Gastroesophageal sphincter (tissue), 4 donors: ENCODE measurements around the gene FAM135A. TPM values are rescaled to one million over a fixed set of nuclear protein-coding genes. Genes with fewer than 3 reads are reported as not detected.
A peak's percentile ranks its signal among the peaks of the same experiment; 100 is the strongest.

ENCODE experiments used
- ATAC-seq: fragments of 150-250 bp; one replicate; pipeline ENCODE4 v1.9.1; 2016; ENCODE audit warnings: mild to moderate bottlenecking, moderate library complexity
- H3K27ac ChIP-seq, 4 donors: fragments of 200-600 bp; sonication (generic) in 3 of 4; 1 replicate in 3 of 4; 2 replicates in 1 of 4; pipeline ENCODE4 v1.5.1; 2016 to 2019
- H3K27me3 ChIP-seq: fragments of 200-600 bp; sonication (generic); one replicate; pipeline ENCODE4 v1.5.1; 2019
- H3K36me3 ChIP-seq, 2 donors: fragments of 200-600 bp; sonication (generic); one replicate each; pipeline ENCODE4 v1.5.1; 2019; ENCODE audit warnings: control low read depth in 1 of 2
- H3K4me1 ChIP-seq, 3 donors: fragments of 200-600 bp; sonication (generic); 1 replicate in 2 of 3; 2 replicates in 1 of 3; pipeline ENCODE4 v1.5.1; 2016 to 2019; ENCODE audit warnings: control low read depth in 2 of 3
- H3K4me3 ChIP-seq, 2 donors: fragments of 200-600 bp; sonication (generic); one replicate each; pipeline ENCODE4 v1.5.1; 2019; ENCODE audit warnings: mild to moderate bottlenecking in 1 of 2, moderate library complexity in 1 of 2
- H3K9me3 ChIP-seq, 3 donors: fragments of 200-600 bp; sonication (generic); one replicate each; pipeline ENCODE4 v1.5.1; 2017 to 2019; ENCODE audit warnings: control low read depth in 2 of 3
- EP300 ChIP-seq: sonication (generic); formaldehyde crosslinking; IDR thresholded peaks from one replicate; pipeline ENCODE4 v1.6.1; 2017; ENCODE audit warnings: antibody characterized with exemption, mild to moderate bottlenecking
- POLR2A ChIP-seq, 2 donors: fragments of 450-650 bp; IDR thresholded peaks; one replicate each; pipeline ENCODE4 v1.6.1; 2017; ENCODE audit warnings: antibody characterized with exemption in 2 of 2, mild to moderate bottlenecking in 2 of 2, moderate library complexity in 1 of 2
- POLR2AphosphoS5 ChIP-seq: sonication (generic); formaldehyde crosslinking; IDR thresholded peaks from one replicate; pipeline ENCODE4 v1.6.1; 2017; ENCODE audit warnings: antibody characterized with exemption
- WGBS, 2 donors: methylation state at CpG; one replicate each; pipeline ENCODE4 v1.1.5; 2018; ENCODE audit warnings: low coverage in 1 of 2; 5-methylcytosine and 5-hydroxymethylcytosine counted together
- total RNA-seq, 4 donors: library from RNA; depleted of rRNA; stranded (reverse); fragments of >200 nt; gene quantifications; one replicate each; pipeline ENCODE4 v1.1.0, GENCODE V29; 2016
- TF ChIP-seq, protein P1 (sequence below), 4 experiments: fragments of 200-600 bp in 2 of 4; fragments of 450-650 bp in 2 of 4; sonication (generic) in 1 of 4; IDR thresholded peaks; one replicate each; pipeline ENCODE4 v1.5.1; 2017 to 2019; ENCODE audit warnings: antibody characterized with exemption in 4 of 4, mild to moderate bottlenecking in 2 of 4, moderate library complexity in 2 of 4

The FAM135A gene
- total RNA-seq, 4 donors from 2014 or later = 15.4 to 37.0 (median 29.9) TPM

DNA sequence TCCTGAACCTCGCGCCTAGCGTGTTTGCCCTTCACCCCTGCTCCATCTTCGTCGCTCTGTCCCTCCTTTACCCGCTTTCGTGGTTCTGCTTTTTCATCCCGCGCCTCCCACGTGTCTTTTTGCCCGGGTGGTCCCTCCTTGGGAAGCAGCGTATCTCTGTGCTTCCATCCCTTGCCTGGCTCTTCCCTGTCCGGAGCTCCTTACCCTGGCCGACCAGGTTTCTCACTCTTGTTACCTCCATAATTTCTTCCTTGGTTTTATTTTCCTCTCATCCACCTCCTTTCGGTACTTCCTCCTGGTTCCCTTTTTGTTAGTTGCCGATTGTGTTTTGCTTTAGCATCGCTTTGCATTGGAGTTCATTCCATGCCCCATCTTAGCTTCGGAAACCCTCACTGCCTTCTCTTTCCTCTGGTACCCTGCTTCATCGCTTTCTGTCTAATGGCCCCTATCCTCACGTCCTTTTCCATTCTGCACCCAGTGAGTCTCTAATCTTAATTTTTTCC, 735 bp downstream of the FAM135A start:
- ATAC-seq = no peak
- no peaks in the 10 kb centered on the region for H3K27me3 ChIP-seq
- H3K27ac ChIP-seq = peak overlapping the region; percentile 79 to 94 (median 92)
- peaks cover 0 to 33% (median 11%) of the 10 kb centered on the region in 3 donors for H3K4me1 ChIP-seq
- peaks cover 0 to 19% of the 10 kb centered on the region in 2 donors for H3K36me3 ChIP-seq
- 0 to 2% methylated on average over 11 to 20 of the region's 20 CpGs for WGBS, 2 donors
- no peaks in the 10 kb centered on the region for H3K9me3 ChIP-seq
- peak overlapping the region; percentile 87 to 90 for H3K4me3 ChIP-seq
- no peak for TF ChIP-seq EP300
- TF ChIP-seq POLR2AphosphoS5 = no peak
- TF ChIP-seq, protein P1, sequence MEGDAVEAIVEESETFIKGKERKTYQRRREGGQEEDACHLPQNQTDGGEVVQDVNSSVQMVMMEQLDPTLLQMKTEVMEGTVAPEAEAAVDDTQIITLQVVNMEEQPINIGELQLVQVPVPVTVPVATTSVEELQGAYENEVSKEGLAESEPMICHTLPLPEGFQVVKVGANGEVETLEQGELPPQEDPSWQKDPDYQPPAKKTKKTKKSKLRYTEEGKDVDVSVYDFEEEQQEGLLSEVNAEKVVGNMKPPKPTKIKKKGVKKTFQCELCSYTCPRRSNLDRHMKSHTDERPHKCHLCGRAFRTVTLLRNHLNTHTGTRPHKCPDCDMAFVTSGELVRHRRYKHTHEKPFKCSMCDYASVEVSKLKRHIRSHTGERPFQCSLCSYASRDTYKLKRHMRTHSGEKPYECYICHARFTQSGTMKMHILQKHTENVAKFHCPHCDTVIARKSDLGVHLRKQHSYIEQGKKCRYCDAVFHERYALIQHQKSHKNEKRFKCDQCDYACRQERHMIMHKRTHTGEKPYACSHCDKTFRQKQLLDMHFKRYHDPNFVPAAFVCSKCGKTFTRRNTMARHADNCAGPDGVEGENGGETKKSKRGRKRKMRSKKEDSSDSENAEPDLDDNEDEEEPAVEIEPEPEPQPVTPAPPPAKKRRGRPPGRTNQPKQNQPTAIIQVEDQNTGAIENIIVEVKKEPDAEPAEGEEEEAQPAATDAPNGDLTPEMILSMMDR (IDR thresholded peaks at IDR 0.05) = no peak
- TF ChIP-seq POLR2A (IDR thresholded peaks at IDR 0.05) = no peak

DNA sequence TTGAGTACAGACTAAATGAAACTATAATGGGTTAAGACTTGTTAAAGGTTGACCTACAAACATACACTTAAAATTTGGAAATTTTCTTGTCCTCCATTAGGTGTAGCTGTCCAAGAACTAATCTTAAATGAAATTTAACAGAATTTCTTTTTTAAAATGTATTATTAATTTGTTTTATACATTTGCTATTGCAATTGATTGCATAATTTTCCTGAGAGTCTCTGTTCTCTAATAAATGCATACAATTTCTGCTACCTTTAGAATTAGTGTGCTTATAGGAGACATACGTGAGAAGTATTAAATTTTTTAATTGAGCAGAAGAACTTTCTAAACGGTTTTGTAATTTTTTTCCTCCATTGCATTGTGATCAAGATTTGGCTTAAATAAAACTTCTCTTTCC, 1.5 kb downstream of the FAM135A start:
- TF ChIP-seq EP300 (no peak), POLR2AphosphoS5 (no peak), POLR2A (IDR thresholded peaks at IDR 0.05) (no peak)
- TF ChIP-seq, protein P1 (IDR thresholded peaks at IDR 0.05) = no peak
- H3K4me3 ChIP-seq = peak overlapping the region in 1 of 2 donors; percentile 90
- no peak overlapping the region for H3K27ac ChIP-seq
- H3K27me3 ChIP-seq = no peaks in the 10 kb centered on the region
- H3K9me3 ChIP-seq = no peaks in the 10 kb centered on the region
- no peak for ATAC-seq
- peaks cover 0 to 33% (median 11%) of the 10 kb centered on the region in 3 donors for H3K4me1 ChIP-seq
- WGBS, 2 donors = 47 to 50% methylated on average over 1 to 2 of the region's 2 CpGs
- peaks cover 0 to 24% of the 10 kb centered on the region in 2 donors for H3K36me3 ChIP-seq

DNA sequence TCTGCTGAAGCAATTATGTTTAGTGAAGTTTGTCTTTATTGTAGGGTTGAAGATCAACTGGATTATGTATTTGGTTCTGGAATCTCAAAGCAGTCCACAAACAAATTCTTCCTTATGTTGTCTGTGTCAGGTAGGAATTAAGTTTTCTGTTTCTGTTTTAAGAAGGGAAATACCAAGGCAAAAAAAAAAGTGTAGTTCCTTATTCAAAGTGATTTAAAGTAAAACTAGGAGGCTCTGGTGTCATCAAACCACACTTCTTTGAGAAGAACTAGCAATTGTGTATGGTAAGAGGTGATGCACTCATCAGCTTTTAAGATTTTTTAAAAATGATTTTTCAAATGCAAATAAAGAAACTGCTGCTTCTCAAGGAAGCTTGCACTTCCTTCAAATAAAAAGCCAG, 1.9 kb downstream of the FAM135A start:
- H3K27ac ChIP-seq = no peak overlapping the region
- no peak for TF ChIP-seq POLR2AphosphoS5
- TF ChIP-seq, protein P1 (IDR thresholded peaks at IDR 0.05) = no peak
- no peak for TF ChIP-seq POLR2A (IDR thresholded peaks at IDR 0.05)
- no peak for TF ChIP-seq EP300

DNA sequence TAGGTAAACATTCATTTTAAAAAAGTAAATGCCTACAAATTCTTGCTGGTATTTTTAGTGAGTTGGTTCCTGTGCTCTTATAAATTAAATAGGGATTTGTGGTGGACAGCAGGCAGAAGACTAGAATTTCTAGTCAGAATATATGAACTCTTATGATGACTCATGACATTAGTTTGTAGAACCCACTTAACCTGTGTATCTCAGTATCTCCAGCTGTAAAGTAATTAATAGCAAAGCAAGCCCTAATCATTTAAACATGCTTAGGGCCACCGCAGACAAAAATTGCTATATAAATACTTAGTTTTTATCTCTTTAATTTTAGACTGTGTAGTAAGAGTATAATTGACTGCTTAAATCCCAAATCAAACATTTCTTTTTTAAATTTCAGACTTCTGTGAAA, 2.4 kb downstream of the FAM135A start:
- H3K27me3 ChIP-seq = no peaks in the 10 kb centered on the region
- peaks cover 0 to 24% of the 10 kb centered on the region in 2 donors for H3K36me3 ChIP-seq
- no peak overlapping the region for H3K27ac ChIP-seq
- no peak for ATAC-seq
- no peak overlapping the region for H3K4me3 ChIP-seq
- TF ChIP-seq POLR2A (IDR thresholded peaks at IDR 0.05) (no peak), EP300 (no peak)
- TF ChIP-seq, protein P1 (IDR thresholded peaks at IDR 0.05) = no peak
- WGBS, 2 donors = 46 to 82% methylated on average over 1 of the region's 1 CpG
- peaks cover 0 to 33% (median 11%) of the 10 kb centered on the region in 3 donors for H3K4me1 ChIP-seq
- H3K9me3 ChIP-seq = no peaks in the 10 kb centered on the region

More for the DNA sequence above, 1.9 kb downstream of the FAM135A start:
- H3K4me1 ChIP-seq = peaks cover 0 to 33% (median 11%) of the 10 kb centered on the region in 3 donors
- no peak overlapping the region for H3K4me3 ChIP-seq
- ATAC-seq = no peak
- no peaks in the 10 kb centered on the region for H3K9me3 ChIP-seq
- no peaks in the 10 kb centered on the region for H3K27me3 ChIP-seq
- peaks cover 0 to 24% of the 10 kb centered on the region in 2 donors for H3K36me3 ChIP-seq

DNA sequence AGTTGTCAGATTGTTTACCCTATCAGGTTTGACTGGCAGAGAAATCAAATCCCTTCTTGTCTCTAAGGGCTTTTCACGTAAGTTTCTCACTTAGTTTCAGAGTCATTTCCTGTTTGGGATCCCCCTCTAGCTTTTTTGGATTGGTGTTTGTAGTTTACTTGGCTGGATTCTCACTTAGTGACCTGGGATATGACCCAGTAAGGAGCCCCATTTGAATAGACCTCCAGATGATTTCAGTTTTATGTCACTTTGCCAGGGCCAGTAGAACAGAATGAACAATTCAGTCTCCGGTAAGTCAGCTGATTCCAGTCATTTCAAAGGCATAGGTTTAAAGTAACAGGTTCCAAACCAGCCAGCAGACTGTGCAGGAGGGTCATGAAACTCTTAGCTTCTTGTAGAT, 8.2 kb downstream of the FAM135A start:
- peaks cover 0 to 14% (median 0%) of the 10 kb centered on the region in 3 donors for H3K4me1 ChIP-seq
- WGBS, 2 donors = 60% methylated on average over 1 of the region's 2 CpGs; no CpG with 5 or more reads in 1 of the 2 donors
- H3K9me3 ChIP-seq = no peaks in the 10 kb centered on the region
- H3K4me3 ChIP-seq = no peak overlapping the region
- ATAC-seq = no peak
- TF ChIP-seq EP300 = no peak
- TF ChIP-seq, protein P1 (IDR thresholded peaks at IDR 0.05) = no peak
- no peak for TF ChIP-seq POLR2A (IDR thresholded peaks at IDR 0.05)
- TF ChIP-seq POLR2AphosphoS5 = no peak
- no peaks in the 10 kb centered on the region for H3K27me3 ChIP-seq
- no peak overlapping the region for H3K27ac ChIP-seq
- H3K36me3 ChIP-seq = peaks cover 0 to 30% of the 10 kb centered on the region in 2 donors
